Upper lobe of left lung (tissue), 6 donors: ENCODE results near the gene VPS26B. TPM values are rescaled to one million over a fixed set of nuclear protein-coding genes. Genes with fewer than 3 reads are reported as not detected.

Experiments
- ATAC-seq, 2 donors: fragments of 200-7000 bp; cut with Tn5 transposase; one replicate each; pipeline ENCODE4 v1.9.1; 2022; ENCODE audit warnings: mild to moderate bottlenecking in 2 of 2, moderate library complexity in 2 of 2; ENCODE audit not compliant: low FRiP score in 2 of 2
- DNase-seq, 2 donors: peaks; one replicate each; pipeline ENCODE4 v3.0.0-alpha.2; 2019 to 2020
- H3K27ac ChIP-seq, 4 donors: fragments of 200-600 bp; sonication (generic); one replicate each; pipeline ENCODE4 v1.5.1; 2016 to 2019
- H3K27me3 ChIP-seq, 4 donors: fragments of 200-600 bp; sonication (generic); one replicate each; pipeline ENCODE4 v1.5.1; 2017 to 2019
- H3K36me3 ChIP-seq, 4 donors: fragments of 200-600 bp; sonication (generic); one replicate each; pipeline ENCODE4 v1.5.1; 2016 to 2019
- H3K4me1 ChIP-seq, 4 donors: fragments of 200-600 bp; sonication (generic); one replicate each; pipeline ENCODE4 v1.5.1; 2018 to 2019
- H3K4me3 ChIP-seq, 4 donors: fragments of 200-600 bp; sonication (generic); one replicate each; pipeline ENCODE4 v1.5.1; 2017 to 2019; ENCODE audit warnings: mild to moderate bottlenecking in 2 of 4, moderate library complexity in 1 of 4
- H3K9me3 ChIP-seq, 4 donors: fragments of 200-600 bp; sonication (generic); one replicate each; pipeline ENCODE4 v1.5.1; 2018 to 2019
- EP300 ChIP-seq, 4 donors: sonication (generic); formaldehyde crosslinking; IDR thresholded peaks; one replicate each; pipeline ENCODE4 v1.5.1; 2017; ENCODE audit warnings: antibody characterized with exemption in 4 of 4, control low read depth in 2 of 4
- POLR2A ChIP-seq, 4 donors: fragments of 450-650 bp; IDR thresholded peaks; one replicate each; pipeline ENCODE4 v1.5.1; 2016 to 2017; ENCODE audit warnings: antibody characterized with exemption in 4 of 4, mild to moderate bottlenecking in 2 of 4
- POLR2AphosphoS5 ChIP-seq, 2 donors: sonication (generic); formaldehyde crosslinking; IDR thresholded peaks; one replicate each; pipeline ENCODE4 v1.5.1; 2017; ENCODE audit warnings: antibody characterized with exemption in 2 of 2
- WGBS, 2 donors: methylation state at CpG; one replicate each; pipeline ENCODE4 v1.1.5; 2017 to 2018; 5-methylcytosine and 5-hydroxymethylcytosine counted together
- total RNA-seq, 6 donors: library from RNA; depleted of rRNA in 4 of 6; stranded (reverse); fragments of >200 nt in 4 of 6; gene quantifications; one replicate each; pipeline versions ENCODE4 v1.1.0 to v1.2.1, GENCODE V29; 2016 to 2021
- TF ChIP-seq, protein P1 (sequence below), 6 experiments: fragments of 450-650 bp in 4 of 6; fragments of 200-600 bp in 2 of 6; sonication (generic) in 2 of 6; IDR thresholded peaks; one replicate each; pipeline ENCODE4 v1.5.1; 2016 to 2019; ENCODE audit warnings: antibody characterized with exemption in 6 of 6
- donor health status: DM: no; HTN: no; CAD: no; lungs with moderate emphysema.
- donor health status: DM: no; HTN: yes; CAD: no; lungs with severe emphysema.

VPS26B gene
- total RNA-seq, 6 donors from 2014 or later: 27.2 to 42.6 (median 35.8) TPM

DNA sequence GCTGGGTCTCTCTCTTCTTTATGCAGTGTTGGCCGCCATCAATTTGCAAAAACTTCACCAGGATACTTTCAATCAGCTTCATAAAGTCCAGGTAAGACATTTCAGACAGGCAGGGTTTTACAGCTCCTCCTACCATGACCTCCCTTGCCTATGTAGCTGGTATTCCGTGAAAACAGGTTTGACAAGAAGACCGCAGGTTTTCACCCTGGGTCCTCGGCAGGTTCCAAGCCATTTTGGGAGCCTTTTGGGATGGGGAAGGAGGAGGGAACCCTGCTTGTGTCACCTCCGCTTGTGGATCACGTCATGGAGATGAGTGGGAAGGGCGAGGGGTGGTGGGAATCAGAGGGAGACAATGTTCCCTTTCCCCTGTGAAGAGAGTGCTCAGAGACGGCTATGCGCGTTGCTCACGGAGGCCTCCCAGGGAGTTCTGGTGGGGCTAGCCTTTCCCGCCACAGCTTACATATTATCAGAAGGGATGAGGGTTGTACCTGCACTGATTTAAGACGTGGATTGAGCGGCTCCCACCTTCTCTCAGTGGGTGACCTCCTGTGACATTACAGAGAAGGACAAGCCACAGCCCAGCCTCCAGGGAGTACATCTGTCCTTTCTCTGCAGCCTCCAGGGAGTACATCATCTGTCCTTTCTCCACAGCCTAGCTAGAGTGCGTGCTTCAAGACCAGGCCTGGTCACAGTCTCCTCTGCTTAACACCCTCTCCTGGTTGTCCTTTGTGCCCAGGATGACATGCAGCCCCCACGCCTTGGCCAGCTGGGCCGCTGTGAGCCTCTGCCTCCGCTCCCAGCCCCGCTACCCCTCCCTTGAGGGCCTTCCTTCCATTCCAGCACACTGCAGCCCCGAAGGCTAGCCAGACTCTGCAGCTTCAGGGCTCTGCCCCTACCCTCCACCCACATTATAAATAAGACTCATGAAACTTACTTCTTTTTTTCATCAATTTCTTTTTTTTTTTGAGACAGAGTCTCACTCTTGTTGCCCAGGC lies 68.9 kb downstream of the VPS26B start:
- H3K9me3 ChIP-seq: no peaks in the 10 kb centered on the region
- no peaks in the 10 kb centered on the region for H3K36me3 ChIP-seq
- no peak overlapping the region for H3K27ac ChIP-seq
- H3K4me1 ChIP-seq: no peaks in the 10 kb centered on the region
- H3K4me3 ChIP-seq: no peak overlapping the region
- no peaks in the 10 kb centered on the region for H3K27me3 ChIP-seq
- WGBS, 2 donors: 76 to 80% methylated on average over 20 of the region's 20 CpGs
- TF ChIP-seq POLR2AphosphoS5 (IDR thresholded peaks at IDR 0.05) (no peak), EP300 (IDR thresholded peaks at IDR 0.05) (no peak), POLR2A (IDR thresholded peaks at IDR 0.05) (no peak)
- TF ChIP-seq, protein P1, sequence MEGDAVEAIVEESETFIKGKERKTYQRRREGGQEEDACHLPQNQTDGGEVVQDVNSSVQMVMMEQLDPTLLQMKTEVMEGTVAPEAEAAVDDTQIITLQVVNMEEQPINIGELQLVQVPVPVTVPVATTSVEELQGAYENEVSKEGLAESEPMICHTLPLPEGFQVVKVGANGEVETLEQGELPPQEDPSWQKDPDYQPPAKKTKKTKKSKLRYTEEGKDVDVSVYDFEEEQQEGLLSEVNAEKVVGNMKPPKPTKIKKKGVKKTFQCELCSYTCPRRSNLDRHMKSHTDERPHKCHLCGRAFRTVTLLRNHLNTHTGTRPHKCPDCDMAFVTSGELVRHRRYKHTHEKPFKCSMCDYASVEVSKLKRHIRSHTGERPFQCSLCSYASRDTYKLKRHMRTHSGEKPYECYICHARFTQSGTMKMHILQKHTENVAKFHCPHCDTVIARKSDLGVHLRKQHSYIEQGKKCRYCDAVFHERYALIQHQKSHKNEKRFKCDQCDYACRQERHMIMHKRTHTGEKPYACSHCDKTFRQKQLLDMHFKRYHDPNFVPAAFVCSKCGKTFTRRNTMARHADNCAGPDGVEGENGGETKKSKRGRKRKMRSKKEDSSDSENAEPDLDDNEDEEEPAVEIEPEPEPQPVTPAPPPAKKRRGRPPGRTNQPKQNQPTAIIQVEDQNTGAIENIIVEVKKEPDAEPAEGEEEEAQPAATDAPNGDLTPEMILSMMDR (IDR thresholded peaks at IDR 0.05): no peak
- DNase-seq: peak in 1 of 2 donors; percentile 66
- peak; percentile 14 to 53 for ATAC-seq

DNA sequence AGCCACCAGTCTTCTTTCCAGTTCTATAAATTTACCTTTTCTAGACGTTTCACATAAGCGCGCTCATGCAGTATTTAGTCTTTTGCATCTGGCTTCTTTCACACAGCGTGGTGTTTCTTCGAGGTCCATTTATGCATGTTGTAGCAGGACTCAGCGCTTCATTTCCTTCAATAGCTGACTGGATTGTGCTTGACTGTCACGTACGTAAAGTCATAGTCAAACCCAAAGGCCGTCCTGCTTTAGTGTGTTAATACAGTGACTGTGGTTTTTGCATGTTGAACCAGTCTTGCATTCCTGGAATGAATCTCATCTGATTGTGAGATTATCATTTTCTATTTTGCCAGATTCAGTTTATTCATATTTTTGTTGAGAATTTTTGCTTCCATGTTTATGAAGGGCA lies 70.2 kb downstream of the VPS26B start:
- H3K9me3 ChIP-seq: no peaks in the 10 kb centered on the region
- no peak overlapping the region for H3K4me3 ChIP-seq
- no peak for ATAC-seq
- no peaks in the 10 kb centered on the region for H3K4me1 ChIP-seq
- DNase-seq: no peak
- no peak overlapping the region for H3K27ac ChIP-seq
- no peaks in the 10 kb centered on the region for H3K36me3 ChIP-seq
- no peak for TF ChIP-seq POLR2A (IDR thresholded peaks at IDR 0.05)
- TF ChIP-seq, protein P1 (IDR thresholded peaks at IDR 0.05): no peak
- no peak for TF ChIP-seq EP300 (IDR thresholded peaks at IDR 0.05)
- no peak for TF ChIP-seq POLR2AphosphoS5 (IDR thresholded peaks at IDR 0.05)
- H3K27me3 ChIP-seq: no peaks in the 10 kb centered on the region
- WGBS, 2 donors: 85 to 93% methylated on average over 9 of the region's 9 CpGs

Other genes with a start within 250 kb of the VPS26B start
- 10 to 100 TPM in 5 of 6 donors, 1 to 10 TPM in 1; 8.4 to 36.6 (median 18.6) TPM for gene JAM3, start 155.6 kb upstream of the VPS26B start, total RNA-seq
- 10 to 100 TPM in 5 of 6 donors, 1 to 10 TPM in 1; 9.9 to 32.5 (median 15.8) TPM for gene NCAPD3, start 704 bp upstream of the VPS26B start, total RNA-seq
- 10 to 100 TPM; 23.2 to 39.8 (median 34.2) TPM for gene THYN1, start 28.7 kb downstream of the VPS26B start, total RNA-seq
- gene ACAD8, start 28.9 kb downstream of the VPS26B start, total RNA-seq: 10 to 100 TPM; 27.7 to 64.4 (median 36.9) TPM
- 1 to 10 TPM in 2 of 6 donors, under 1 TPM in 2, not detected in 2; 0.17 to 1.3 (median 1.0) TPM for gene GLB1L3, start 51.7 kb downstream of the VPS26B start, total RNA-seq
- 10 to 100 TPM in 1 of 6 donors, 1 to 10 TPM in 5; 3.1 to 11.6 (median 6.0) TPM for gene GLB1L2, start 107.3 kb downstream of the VPS26B start, total RNA-seq
- 1 to 10 TPM in 4 of 6 donors, under 1 TPM in 2; under 0.01 to 2.7 (median 1.2) TPM for gene B3GAT1, start 187.6 kb downstream of the VPS26B start, total RNA-seq